Fibroblast of skin of right biceps (primary cell): ENCODE results near the gene LDLRAP1.

Experiments used
- DNase-seq: peaks from one replicate; pipeline ENCODE4 v3.0.0-alpha.2; 2013

Gene LDLRAP1

GRCh38 chr1:25563330-25564215 is 20.2 kb downstream of the LDLRAP1 start:
- no peak for DNase-seq

GRCh38 chr1:25564777-25565574 is 21.6 kb downstream of the LDLRAP1 start:
- DNase-seq: peak; percentile 36

GRCh38 chr1:25565626-25566025 is 22.2 kb downstream of the LDLRAP1 start:
- no peak for DNase-seq

GRCh38 chr1:25566176-25566729 is 22.8 kb downstream of the LDLRAP1 start:
- DNase-seq: no peak

- peak; percentile 87 for DNase-seq
Observed at GRCh38 chr1:25566730-25567341, 23.4 kb downstream of the LDLRAP1 start.

GRCh38 chr1:25567710-25568089 is 24.3 kb downstream of the LDLRAP1 start:
- peak; percentile 37 for DNase-seq

- peak; percentile 30 for DNase-seq
Observed at GRCh38 chr1:25568090-25568833, 24.9 kb downstream of the LDLRAP1 start.

GRCh38 chr1:25568834-25569596 is 25.6 kb downstream of the LDLRAP1 start:
- DNase-seq: peak; percentile 88

- DNase-seq: peak; percentile 14
Observed at GRCh38 chr1:25569597-25570396, 26.4 kb downstream of the LDLRAP1 start.

- DNase-seq: no peak
Observed at GRCh38 chr1:25570798-25571521, 27.6 kb downstream of the LDLRAP1 start.

GRCh38 chr1:25571522-25571970 is 28.1 kb downstream of the LDLRAP1 start:
- no peak for DNase-seq

- no peak for DNase-seq
Observed at GRCh38 chr1:25572107-25572506, 28.7 kb downstream of the LDLRAP1 start.

- peak; percentile 44 for DNase-seq
Observed at GRCh38 chr1:25572708-25573590, 29.5 kb downstream of the LDLRAP1 start.

- DNase-seq: no peak
Observed at GRCh38 chr1:25573591-25573930, 30.2 kb downstream of the LDLRAP1 start.

GRCh38 chr1:25573961-25574360 is 30.6 kb downstream of the LDLRAP1 start:
- no peak for DNase-seq

GRCh38 chr1:25575191-25575590 is 31.8 kb downstream of the LDLRAP1 start:
- DNase-seq: no peak

- DNase-seq: no peak
Observed at GRCh38 chr1:25576459-25577133, 33.2 kb downstream of the LDLRAP1 start.
